Activated naive CD4-positive, alpha-beta T cell treated with anti-CD3 and anti-CD28 coated beads, Interleukin-2, amount 50 U/mL, for 72 hours (primary cell): ENCODE measurements around the gene REG1B. TPM values are rescaled to one million over a fixed set of nuclear protein-coding genes. Genes with fewer than 3 reads are reported as not detected.

Experiments used
- total RNA-seq, 2 donors: library from RNA; stranded (reverse); gene quantifications; one replicate each; pipeline ENCODE4 v1.2.3, GENCODE V29; 2022

REG1B gene
- total RNA-seq, 2 donors from 2014 or later, result not detected

Other genes with a start within 250 kb of the REG1B start
- gene REG3G, start 62.3 kb downstream of the REG1B start, total RNA-seq, result not detected
- gene REG1A, start 32.5 kb upstream of the REG1B start, total RNA-seq, result not detected
- not detected for gene REG3A, start 71.8 kb upstream of the REG1B start, total RNA-seq